ENCODE measurements around the gene PKD1L1. TPM values are rescaled to one million over a fixed set of nuclear protein-coding genes. Genes with fewer than 3 reads are reported as not detected.

PKD1L1 gene
- total RNA-seq, 1 experiment from 2014 or later, result 0.17 TPM

DNA sequence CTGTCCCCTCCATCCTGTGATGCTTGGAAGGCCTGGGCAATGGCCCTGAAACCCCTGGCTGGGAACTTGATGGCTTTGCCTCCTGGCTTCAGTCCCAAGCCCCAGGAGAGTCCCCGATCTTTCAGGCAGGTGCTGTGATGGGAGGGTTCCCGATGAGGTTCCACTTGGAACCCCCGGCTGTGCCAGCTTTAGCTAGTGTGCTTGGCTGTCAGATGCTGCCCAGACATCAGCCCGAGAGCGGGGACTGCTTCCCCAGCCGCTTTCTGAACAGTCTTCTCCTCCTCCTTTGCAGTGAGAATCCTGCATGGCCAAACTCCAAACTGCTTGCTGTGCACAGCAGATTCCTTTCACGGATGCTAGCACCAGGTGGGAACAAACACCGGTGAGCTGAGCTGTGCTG is 58.1 kb downstream of the PKD1L1 start:
- no peaks in the 10 kb centered on the region for H3K4me1 ChIP-seq (ENCODE audit: control insufficient read depth in 1 of 2, insufficient read depth in 2 of 2, low read length in 2 of 2)
- no peak overlapping the region for H2AFZ ChIP-seq (ENCODE audit: low read depth, low read length, poor library complexity, severe bottlenecking)
- no peak overlapping the region for H3K27ac ChIP-seq (ENCODE audit: low read depth, low read length)
- intact Hi-C loops (cut with micrococcal nuclease), result no loop called here
- ATAC-seq, result no peak
- peaks cover 14% of the 10 kb centered on the region; the same call in 1 of the 2 replicates for H3K27me3 ChIP-seq (ENCODE audit: insufficient read depth, low read length)
- no peaks in the 10 kb centered on the region for H3K9me2 ChIP-seq (ENCODE audit: insufficient read depth)
- TF ChIP-seq, protein P1, sequence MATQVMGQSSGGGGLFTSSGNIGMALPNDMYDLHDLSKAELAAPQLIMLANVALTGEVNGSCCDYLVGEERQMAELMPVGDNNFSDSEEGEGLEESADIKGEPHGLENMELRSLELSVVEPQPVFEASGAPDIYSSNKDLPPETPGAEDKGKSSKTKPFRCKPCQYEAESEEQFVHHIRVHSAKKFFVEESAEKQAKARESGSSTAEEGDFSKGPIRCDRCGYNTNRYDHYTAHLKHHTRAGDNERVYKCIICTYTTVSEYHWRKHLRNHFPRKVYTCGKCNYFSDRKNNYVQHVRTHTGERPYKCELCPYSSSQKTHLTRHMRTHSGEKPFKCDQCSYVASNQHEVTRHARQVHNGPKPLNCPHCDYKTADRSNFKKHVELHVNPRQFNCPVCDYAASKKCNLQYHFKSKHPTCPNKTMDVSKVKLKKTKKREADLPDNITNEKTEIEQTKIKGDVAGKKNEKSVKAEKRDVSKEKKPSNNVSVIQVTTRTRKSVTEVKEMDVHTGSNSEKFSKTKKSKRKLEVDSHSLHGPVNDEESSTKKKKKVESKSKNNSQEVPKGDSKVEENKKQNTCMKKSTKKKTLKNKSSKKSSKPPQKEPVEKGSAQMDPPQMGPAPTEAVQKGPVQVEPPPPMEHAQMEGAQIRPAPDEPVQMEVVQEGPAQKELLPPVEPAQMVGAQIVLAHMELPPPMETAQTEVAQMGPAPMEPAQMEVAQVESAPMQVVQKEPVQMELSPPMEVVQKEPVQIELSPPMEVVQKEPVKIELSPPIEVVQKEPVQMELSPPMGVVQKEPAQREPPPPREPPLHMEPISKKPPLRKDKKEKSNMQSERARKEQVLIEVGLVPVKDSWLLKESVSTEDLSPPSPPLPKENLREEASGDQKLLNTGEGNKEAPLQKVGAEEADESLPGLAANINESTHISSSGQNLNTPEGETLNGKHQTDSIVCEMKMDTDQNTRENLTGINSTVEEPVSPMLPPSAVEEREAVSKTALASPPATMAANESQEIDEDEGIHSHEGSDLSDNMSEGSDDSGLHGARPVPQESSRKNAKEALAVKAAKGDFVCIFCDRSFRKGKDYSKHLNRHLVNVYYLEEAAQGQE (IDR thresholded peaks at IDR 0.05; ENCODE audit: low read depth), result no peak
- TF ChIP-seq POLR2AphosphoS5 (IDR thresholded peaks at IDR 0.05; ENCODE audit: low read depth, low read length), result no peak
- no peak for TF ChIP-seq CEBPB (IDR thresholded peaks at IDR 0.05; ENCODE audit: low read depth)
- TF ChIP-seq ELF1 (IDR thresholded peaks at IDR 0.05; ENCODE audit: borderline replicate concordance, low read depth), result no peak
- no TSS peak for BruUV-seq (replicated peaks)
- POLR2A ChIA-PET, result no interaction called here
- H3K9me3 ChIP-seq (ENCODE audit: control insufficient read depth in 1 of 2, insufficient read depth in 1 of 2, low read depth in 1 of 2, low read length in 2 of 2), result no peaks in the 10 kb centered on the region
- CTCF ChIA-PET, result no interaction called here
- RAD21 ChIA-PET (ENCODE audit: low non-redundant PET in 1 of 2, low total read pairs in 2 of 2, uncharacterized antibody in 2 of 2, unreplicated experiment in 2 of 2), result no interaction called here
- DNase-seq (ENCODE audit: low read depth, low spot score), result no peak
- H3K4me2 ChIP-seq (ENCODE audit: low read length), result no peak overlapping the region
- no peaks in the 10 kb centered on the region for H4K20me1 ChIP-seq (ENCODE audit: insufficient read depth)
- no peaks in the 10 kb centered on the region for H3K79me2 ChIP-seq (ENCODE audit: insufficient read depth, low read length)
- H3K4me3 ChIP-seq (replicated peaks in 1 of 2; ENCODE audit: low read depth in 1 of 2, low read length in 2 of 2), result no peak overlapping the region
- H3K9ac ChIP-seq (ENCODE audit: low read length), result no peak overlapping the region
- H3K36me3 ChIP-seq (ENCODE audit: control insufficient read depth in 1 of 2, insufficient read depth in 2 of 2, low read length in 2 of 2), result no peaks in the 10 kb centered on the region

GRCh38 chr7:47889723-47890122 is 58.5 kb downstream of the PKD1L1 start:
- H3K79me2 ChIP-seq (ENCODE audit: insufficient read depth, low read length), result no peaks in the 10 kb centered on the region
- peaks cover 15% of the 10 kb centered on the region; the same call in 1 of the 2 replicates for H3K27me3 ChIP-seq (ENCODE audit: insufficient read depth, low read length)
- no peak overlapping the region for H3K9ac ChIP-seq (ENCODE audit: low read length)

More at GRCh38 chr7:47889723-47890122, 58.5 kb downstream of the PKD1L1 start:
- no peak overlapping the region for H3K27ac ChIP-seq (ENCODE audit: low read depth, low read length)
- no peaks in the 10 kb centered on the region for H3K9me2 ChIP-seq (ENCODE audit: insufficient read depth)
- DNase-seq (ENCODE audit: low read depth, low spot score), result no peak
- ATAC-seq, result no peak
- intact Hi-C loops (cut with micrococcal nuclease), result no loop called here
- no peak overlapping the region for H3K4me3 ChIP-seq (replicated peaks in 1 of 2; ENCODE audit: low read depth in 1 of 2, low read length in 2 of 2)
- no peak overlapping the region for H3K4me2 ChIP-seq (ENCODE audit: low read length)
- no peaks in the 10 kb centered on the region for H3K36me3 ChIP-seq (ENCODE audit: control insufficient read depth in 1 of 2, insufficient read depth in 2 of 2, low read length in 2 of 2)
- BruUV-seq (replicated peaks), result no TSS peak
- TF ChIP-seq TCF7L2 (IDR thresholded peaks at IDR 0.05; ENCODE audit: borderline replicate concordance, extremely low read depth, insufficient read depth, insufficient read length) (no peak), RAD21 (IDR thresholded peaks at IDR 0.05; ENCODE audit: low read depth) (no peak), ZBTB33 (IDR thresholded peaks at IDR 0.05; ENCODE audit: extremely low read depth, insufficient replicate concordance, low read length) (no peak), SIN3A (IDR thresholded peaks at IDR 0.05; ENCODE audit: low read depth) (no peak), ZNF274 (IDR thresholded peaks at IDR 0.05; ENCODE audit: low read depth, low read length) (no peak), FOSL1 (IDR thresholded peaks at IDR 0.05; ENCODE audit: low read depth) (no peak), EZH2phosphoT487 (IDR thresholded peaks at IDR 0.05; ENCODE audit: borderline replicate concordance) (no peak), JUND (IDR thresholded peaks at IDR 0.05) (no peak), EZH2 (IDR thresholded peaks at IDR 0.05) (no peak), ATF3 (IDR thresholded peaks at IDR 0.05) (no peak)
- ChIA-PET POLR2A (no interaction called here), CTCF (no interaction called here), RAD21 (ENCODE audit: low non-redundant PET in 1 of 2, low total read pairs in 2 of 2, uncharacterized antibody in 2 of 2, unreplicated experiment in 2 of 2) (no interaction called here)
- no peaks in the 10 kb centered on the region for H4K20me1 ChIP-seq (ENCODE audit: insufficient read depth)
- H2AFZ ChIP-seq (ENCODE audit: low read depth, low read length, poor library complexity, severe bottlenecking), result no peak overlapping the region
- H3K9me3 ChIP-seq (ENCODE audit: control insufficient read depth in 1 of 2, insufficient read depth in 1 of 2, low read depth in 1 of 2, low read length in 2 of 2), result no peaks in the 10 kb centered on the region
- H3K4me1 ChIP-seq (ENCODE audit: control insufficient read depth in 1 of 2, insufficient read depth in 2 of 2, low read length in 2 of 2), result no peaks in the 10 kb centered on the region

Measured in HCT116 (cell line).